Left renal pelvis (tissue), 4 donors: ENCODE results near the gene SMURF2. TPM values are rescaled to one million over a fixed set of nuclear protein-coding genes. Genes with fewer than 3 reads are reported as not detected.
"Not testable (repeated sequence)": the region's sequence is repeated elsewhere in the genome, so short reads cannot be mapped to it uniquely, and the experiment has no call there.

Experiments
- DNase-seq, 4 donors: peaks; one replicate each; pipeline ENCODE4 v3.0.0-alpha.2; 2013; ENCODE audit warnings: low read depth in 4 of 4, low spot score in 3 of 4
- polyA plus RNA-seq, 4 donors: library from polyadenylated mRNA; unstranded; fragments of 120-200 nt; gene quantifications; one replicate each; pipeline ENCODE4 v1.2.1, GENCODE V29; 2013; ENCODE audit not compliant: insufficient read length in 4 of 4

The SMURF2 gene
- 10 to 100 TPM; 32.7 to 43.7 (median 39.6) TPM for polyA plus RNA-seq

DNA sequence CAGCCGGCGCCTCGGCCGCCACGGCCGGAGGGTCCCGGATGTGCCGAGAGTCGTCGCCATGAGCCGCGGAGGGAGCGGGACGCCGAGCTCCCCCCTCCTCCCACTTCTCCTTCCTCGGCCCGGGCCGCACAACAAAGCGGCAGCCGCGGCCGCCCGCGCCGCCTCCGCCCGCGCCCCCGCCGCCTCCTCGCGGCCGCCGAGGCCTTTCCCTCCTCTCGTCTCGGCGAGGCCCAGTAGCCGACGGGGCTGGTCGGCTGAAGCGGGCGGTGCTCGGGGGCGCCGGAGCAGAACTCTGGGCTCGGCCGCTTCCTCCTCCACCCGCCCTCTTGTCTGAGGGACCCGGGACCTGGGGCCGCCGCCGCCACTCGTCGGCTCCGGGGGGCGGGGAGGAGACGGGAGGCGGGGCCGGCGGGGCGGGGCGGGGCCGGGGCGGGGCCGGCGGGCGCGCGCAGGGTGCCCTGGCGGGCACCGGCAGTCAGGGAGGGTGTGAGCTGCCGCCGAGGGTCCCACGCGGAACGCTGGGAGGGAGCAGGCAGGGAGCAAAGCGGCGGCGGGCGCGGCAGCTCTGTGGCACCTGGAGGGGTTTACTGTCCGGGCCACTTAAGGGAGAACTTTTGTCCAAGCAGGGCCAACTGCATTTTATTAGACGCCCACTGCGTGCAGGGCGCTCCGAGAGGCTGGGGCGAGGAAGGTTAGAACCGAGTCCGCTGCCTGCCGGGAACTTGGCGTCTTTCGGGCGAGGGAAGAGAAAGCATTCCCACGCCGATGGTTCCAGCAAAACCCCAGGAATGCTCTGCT, at the start of gene SMURF2:
Gene SMURF2 (minus strand): TSS at position 332 of the 798 bp plus-strand sequence. CDS start 427 bp downstream, outside the sequence.
- DNase-seq = peak in 2 of 4 donors; percentile 41 to 59

DNA sequence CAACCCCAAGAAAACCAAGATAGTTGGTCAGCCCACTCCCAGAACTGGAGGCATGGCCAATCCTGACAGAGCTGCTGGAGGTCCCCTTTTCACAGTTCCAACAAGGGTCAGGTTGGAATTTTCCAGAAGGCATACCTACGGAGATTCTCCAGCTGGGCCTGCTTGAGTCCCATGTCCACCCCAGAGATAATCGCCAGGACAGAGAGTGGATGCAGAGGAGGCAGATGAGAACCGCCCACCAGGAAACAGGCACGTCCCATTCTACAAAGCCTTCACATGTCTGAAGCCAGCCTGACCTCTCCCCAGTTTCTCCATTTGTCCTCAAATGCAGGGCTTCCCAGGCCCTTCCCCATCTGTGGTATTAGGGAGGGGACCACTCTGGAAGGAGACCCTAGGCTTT, 47.4 kb upstream of the SMURF2 start:
- DNase-seq = no peak

DNA sequence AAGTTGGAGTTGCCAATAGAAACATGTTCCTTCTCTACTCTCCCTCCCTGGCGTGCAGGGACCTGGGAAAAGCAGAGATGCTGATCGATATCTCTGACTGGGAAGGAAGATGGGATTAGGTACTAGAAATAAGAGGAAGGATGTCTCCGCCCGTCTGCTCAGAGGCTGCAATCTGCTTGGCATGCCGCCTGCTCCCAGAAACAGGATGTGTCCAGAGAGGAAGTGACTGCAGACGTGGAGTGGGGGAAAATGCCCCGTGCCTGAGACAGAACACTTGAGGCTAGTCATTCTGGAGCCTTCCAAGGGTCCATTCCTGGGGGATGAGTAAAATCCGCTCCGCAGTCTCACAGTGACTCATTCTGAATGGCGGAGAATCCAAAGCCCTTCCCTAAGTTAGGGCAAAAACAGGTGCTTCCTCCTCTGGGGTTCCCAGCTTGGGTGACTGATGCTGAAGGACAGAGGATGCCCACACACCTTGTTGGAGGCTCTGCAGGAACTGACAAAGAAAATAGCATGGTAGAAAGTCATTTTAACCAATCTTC, 45.0 kb upstream of the SMURF2 start:
- peak in 1 of 4 donors; percentile 27 for DNase-seq

DNA sequence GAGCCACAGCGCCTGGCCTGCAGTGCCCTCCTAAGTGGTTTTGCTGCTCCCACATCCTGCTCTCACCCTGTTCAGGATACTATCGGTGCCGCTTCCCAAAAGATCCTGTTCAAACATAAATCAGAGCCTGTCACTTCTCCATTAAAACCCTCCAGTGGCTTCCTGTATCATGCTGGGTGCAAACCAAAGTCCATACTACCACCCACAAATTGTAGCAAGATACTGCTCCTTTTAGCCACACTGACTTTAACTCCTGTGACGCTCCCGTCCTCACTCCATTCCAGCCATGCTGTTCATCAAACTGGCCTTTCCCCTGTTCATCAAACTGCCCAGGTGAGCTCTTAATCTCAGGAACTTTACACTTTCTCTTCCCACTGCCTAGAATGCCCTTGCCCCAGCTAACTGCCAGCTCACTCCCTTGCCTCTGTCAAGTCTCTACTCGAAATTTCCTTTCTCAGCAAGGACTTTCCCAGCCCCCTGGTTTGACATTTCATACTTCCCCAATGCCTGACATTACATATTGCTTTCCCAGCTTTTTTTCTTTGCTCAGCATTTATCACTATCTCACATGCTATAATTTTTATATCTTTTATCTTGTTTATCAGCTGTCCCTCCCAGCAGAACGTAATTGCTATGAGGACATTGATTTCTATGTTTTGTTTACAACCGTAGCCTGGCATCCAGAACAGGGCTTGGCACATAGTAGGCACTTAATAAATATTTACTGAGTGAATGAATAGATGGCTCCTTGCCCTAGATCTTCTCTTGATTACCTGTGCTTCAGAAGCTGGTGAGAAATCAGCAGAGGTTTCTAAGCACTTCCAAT, 44.3 kb upstream of the SMURF2 start:
- no peak for DNase-seq

DNA sequence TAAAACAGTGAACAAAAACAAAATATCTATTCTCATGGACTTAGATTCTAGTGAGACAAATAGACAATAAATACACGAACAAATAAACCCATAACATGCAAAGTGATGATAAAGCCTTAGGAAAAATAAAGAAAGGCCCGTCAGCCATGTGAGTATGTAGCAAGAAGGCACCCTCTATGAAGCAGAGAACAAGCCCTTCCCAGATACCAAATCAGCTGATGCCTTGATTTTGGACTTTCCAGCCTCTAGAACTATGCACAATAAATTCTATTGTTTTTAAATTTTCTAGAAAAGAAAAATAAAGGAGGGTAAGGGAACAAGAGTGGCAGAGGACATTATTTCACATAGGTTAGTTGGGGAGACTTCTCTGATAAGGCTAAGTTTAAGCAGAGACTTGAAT, 40.7 kb upstream of the SMURF2 start:
- no peak for DNase-seq

GRCh38 chr17:64698725-64699124, 36.6 kb upstream of the SMURF2 start:
- DNase-seq = no peak

DNA sequence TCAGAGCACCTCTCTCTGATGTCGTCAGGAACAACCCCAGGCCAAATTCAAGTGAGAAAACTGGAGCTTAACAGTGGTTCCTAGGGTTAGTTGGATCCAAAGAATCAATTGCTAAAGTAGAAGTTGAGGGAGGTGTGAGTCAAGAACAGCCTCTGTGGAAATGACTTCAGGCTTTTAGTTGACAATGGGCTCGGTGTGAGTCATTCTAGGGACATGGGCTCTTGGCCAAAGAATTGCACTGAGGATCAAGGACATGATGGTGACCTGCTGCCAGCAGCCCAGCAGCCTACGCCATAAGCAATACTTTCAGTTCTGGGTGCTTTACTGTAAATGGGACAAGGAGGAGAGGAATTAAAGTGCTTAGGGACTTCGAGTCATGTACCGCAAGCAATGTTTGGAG, 32.1 kb upstream of the SMURF2 start:
- DNase-seq = no peak

GRCh38 chr17:64692187-64692586, 30.1 kb upstream of the SMURF2 start:
- no peak for DNase-seq

DNA sequence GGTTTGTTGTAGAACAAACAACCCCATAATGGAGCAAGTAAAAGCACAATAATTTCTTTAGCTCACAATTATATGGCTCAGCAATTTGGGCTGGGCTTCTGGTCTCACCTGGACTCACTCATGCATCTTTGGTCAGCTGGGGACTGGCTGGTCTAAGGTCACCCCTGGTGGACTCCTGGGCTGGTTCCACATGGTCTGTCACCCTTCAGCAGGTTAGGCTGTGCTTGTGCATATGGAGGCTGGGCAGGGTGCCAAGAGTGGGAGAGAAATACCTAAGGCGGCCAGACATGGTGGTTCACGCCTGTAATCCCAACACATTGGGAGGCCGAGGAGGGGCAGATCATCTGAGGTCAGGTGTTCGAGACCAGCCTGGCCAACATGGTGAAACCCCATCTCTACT, 27.0 kb upstream of the SMURF2 start:
- DNase-seq = no peak

- DNase-seq = no peak
Observed at GRCh38 chr17:64688481-64688880, 26.4 kb upstream of the SMURF2 start.

DNA sequence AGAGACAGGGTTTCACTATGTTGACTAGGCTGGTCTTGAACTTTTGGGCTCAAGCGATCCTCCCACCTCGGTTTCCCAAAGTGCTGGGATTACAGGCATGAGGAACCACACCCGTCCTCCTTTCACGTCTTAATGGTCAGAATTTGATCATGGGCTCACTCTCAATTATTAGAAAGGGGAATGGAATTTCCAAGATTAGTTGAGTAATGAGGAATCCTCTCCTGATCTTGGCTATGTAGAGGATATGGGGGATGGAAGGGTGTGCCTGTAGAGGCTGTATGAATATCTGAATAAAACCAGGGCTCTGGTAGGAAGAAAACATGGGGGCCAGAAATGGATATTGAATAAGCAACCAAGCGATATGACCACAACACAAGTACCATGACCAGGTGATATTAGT, 25.9 kb upstream of the SMURF2 start:
- DNase-seq = no peak

DNA sequence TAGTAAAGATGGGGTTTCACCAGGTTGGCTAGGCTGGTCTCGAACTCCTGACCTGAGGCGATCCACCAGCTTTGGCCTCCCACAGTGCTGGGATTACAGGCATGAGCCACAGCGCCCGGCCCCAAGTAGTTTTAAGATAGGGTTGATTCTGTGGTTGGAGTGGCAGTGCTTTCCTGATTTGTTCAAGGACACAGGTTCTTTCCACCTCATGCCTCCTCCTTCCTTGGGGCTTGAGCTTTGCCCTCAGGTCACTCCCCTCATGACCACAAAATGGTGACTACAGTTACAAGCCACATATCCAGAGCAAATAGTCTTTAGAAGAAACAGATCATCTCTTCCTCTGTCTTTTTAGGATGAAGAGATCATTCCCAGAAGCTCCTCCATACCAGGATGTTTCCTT, 25.3 kb upstream of the SMURF2 start:
- DNase-seq = no peak

- DNase-seq = no peak
Observed at GRCh38 chr17:64686705-64687104, 24.6 kb upstream of the SMURF2 start.

- DNase-seq = no peak
Observed at GRCh38 chr17:64685705-64686104, 23.6 kb upstream of the SMURF2 start.

- no peak for DNase-seq
Observed at GRCh38 chr17:64683796-64684195, 21.7 kb upstream of the SMURF2 start.

GRCh38 chr17:64682261-64683181, 20.4 kb upstream of the SMURF2 start:
- no peak for DNase-seq

DNA sequence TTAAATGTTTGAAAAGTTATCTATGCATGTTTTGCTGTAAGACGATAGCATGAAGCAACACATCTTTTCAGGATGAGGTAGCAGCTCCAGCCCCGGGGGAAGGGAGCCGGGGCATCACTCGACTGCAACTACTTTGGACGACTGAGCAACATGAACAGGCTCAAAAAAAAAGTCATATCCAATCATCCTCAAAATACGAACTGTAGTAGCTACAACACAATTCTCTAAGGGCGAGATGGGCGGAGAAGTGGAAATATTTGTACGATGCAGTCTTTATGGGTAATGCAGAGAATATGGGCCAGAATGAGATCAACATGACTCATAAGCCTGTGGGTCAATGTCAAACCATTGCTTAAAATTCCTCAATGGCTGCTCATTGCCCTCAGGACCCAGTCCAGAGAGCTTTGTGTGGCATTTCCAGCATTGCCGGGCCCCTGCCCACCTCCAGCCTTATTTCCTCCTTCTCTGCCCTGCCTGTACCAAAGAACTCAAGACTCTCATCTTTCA, 17.7 kb upstream of the SMURF2 start:
- no peak for DNase-seq

- DNase-seq = no peak
Observed at GRCh38 chr17:64676763-64677162, 14.7 kb upstream of the SMURF2 start.

- DNase-seq = not testable (repeated sequence)
Observed at GRCh38 chr17:64670843-64671590, 8.9 kb upstream of the SMURF2 start.
